Body of pancreas (tissue), 4 donors: ENCODE results near the gene NDRG3. TPM values are rescaled to one million over a fixed set of nuclear protein-coding genes. Genes with fewer than 3 reads are reported as not detected.

ENCODE experiments used
- ATAC-seq: fragments of 150-250 bp; one replicate; pipeline ENCODE4 v1.9.1; 2016
- DNase-seq, 4 donors: peaks; one replicate each; pipeline ENCODE4 v3.0.0-alpha.2; 2019
- H3K27ac ChIP-seq, 4 donors: fragments of 200-600 bp; sonication (generic); 1 replicate in 3 of 4; 2 replicates in 1 of 4; pipeline versions ENCODE4 v1.5.1 to v1.6.1; 2016 to 2019; ENCODE audit warnings: mild to moderate bottlenecking in 1 of 4, mixed read lengths in 1 of 4, moderate library complexity in 1 of 4
- H3K27me3 ChIP-seq, 2 donors: fragments of 200-600 bp; sonication (generic); one replicate each; pipeline ENCODE4 v1.6.0; 2016; ENCODE audit warnings: mild to moderate bottlenecking in 1 of 2
- H3K36me3 ChIP-seq, 2 donors: fragments of 200-600 bp; sonication (generic); replicated peaks in 1 of 2; 2 replicates each; pipeline ENCODE4 v1.5.1; 2016; ENCODE audit warnings: low read depth in 2 of 2; ENCODE audit not compliant: insufficient read depth in 1 of 2
- H3K4me1 ChIP-seq: fragments of 200-600 bp; sonication (generic); one replicate; pipeline ENCODE4 v1.6.0; 2016
- H3K4me3 ChIP-seq, 2 donors: fragments of 200-600 bp; sonication (generic); 1 replicate in 1 of 2; 2 replicates in 1 of 2; pipeline ENCODE4 v1.5.1; 2016 to 2019
- H3K9me3 ChIP-seq, 3 donors: fragments of 200-600 bp; sonication (generic); 1 replicate in 2 of 3; 2 replicates in 1 of 3; pipeline ENCODE4 v1.5.1; 2016
- POLR2A ChIP-seq, 3 donors: fragments of 450-650 bp; IDR thresholded peaks; one replicate each; pipeline ENCODE4 v1.6.1; 2016; ENCODE audit warnings: antibody characterized with exemption in 3 of 3, mild to moderate bottlenecking in 2 of 3
- WGBS, 2 donors: methylation state at CpG; one replicate each; pipeline ENCODE4 v1.1.5; 2017; 5-methylcytosine and 5-hydroxymethylcytosine counted together
- intact Hi-C: fragments of 100-400 bp; cut with DNase I; formaldehyde crosslinking; loops from one replicate; pipeline ENCODE4 v1.15.1; 2023
- total RNA-seq, 2 donors: library from RNA; depleted of rRNA; stranded (reverse); fragments of >200 nt; gene quantifications; one replicate each; pipeline ENCODE4 v1.1.0, GENCODE V29; 2016
- TF ChIP-seq, protein P1 (sequence below), 7 experiments: fragments of 450-650 bp in 4 of 7; fragments of 200-600 bp in 3 of 7; sonication (generic) in 3 of 7; IDR thresholded peaks; one replicate each; pipeline ENCODE4 v1.5.1; 2016 to 2019; ENCODE audit warnings: antibody characterized with exemption in 7 of 7

The NDRG3 gene
- total RNA-seq, 2 donors from 2014 or later: 9.2 to 11.9 TPM

DNA sequence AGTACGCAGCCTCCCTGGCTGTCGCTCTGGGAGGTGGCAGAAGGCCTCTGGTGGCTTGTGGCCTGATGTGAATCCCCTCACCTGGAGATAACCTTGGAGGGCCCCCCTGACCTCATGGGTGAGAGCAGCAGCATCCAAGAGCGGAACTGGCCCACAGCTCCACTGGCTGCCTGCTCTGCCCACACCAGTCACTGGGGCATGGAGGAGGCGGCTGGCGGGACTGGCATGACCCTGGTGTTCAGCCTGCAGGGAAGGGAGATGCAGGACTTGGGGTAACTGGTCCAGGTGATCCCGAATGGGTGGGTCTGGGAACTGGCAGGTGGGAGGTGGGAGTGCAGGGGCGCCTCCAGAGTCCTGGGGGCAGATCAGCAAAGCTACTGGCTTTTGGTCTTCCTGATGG lies 38.2 kb upstream of the NDRG3 start:
- Histone ChIP-seq H3K4me3 (no peak overlapping the region), H3K9me3 (no peaks in the 10 kb centered on the region), H3K27me3 (no peaks in the 10 kb centered on the region), H3K27ac (no peak overlapping the region), H3K4me1 (no peaks in the 10 kb centered on the region), H3K36me3 (no peaks in the 10 kb centered on the region)
- DNase-seq (no peak), ATAC-seq (no peak)
- WGBS, 2 donors: 93 to 100% methylated on average over 1 to 7 of the region's 7 CpGs
- intact Hi-C loops: no loop called here
- TF ChIP-seq, protein P1, sequence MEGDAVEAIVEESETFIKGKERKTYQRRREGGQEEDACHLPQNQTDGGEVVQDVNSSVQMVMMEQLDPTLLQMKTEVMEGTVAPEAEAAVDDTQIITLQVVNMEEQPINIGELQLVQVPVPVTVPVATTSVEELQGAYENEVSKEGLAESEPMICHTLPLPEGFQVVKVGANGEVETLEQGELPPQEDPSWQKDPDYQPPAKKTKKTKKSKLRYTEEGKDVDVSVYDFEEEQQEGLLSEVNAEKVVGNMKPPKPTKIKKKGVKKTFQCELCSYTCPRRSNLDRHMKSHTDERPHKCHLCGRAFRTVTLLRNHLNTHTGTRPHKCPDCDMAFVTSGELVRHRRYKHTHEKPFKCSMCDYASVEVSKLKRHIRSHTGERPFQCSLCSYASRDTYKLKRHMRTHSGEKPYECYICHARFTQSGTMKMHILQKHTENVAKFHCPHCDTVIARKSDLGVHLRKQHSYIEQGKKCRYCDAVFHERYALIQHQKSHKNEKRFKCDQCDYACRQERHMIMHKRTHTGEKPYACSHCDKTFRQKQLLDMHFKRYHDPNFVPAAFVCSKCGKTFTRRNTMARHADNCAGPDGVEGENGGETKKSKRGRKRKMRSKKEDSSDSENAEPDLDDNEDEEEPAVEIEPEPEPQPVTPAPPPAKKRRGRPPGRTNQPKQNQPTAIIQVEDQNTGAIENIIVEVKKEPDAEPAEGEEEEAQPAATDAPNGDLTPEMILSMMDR (IDR thresholded peaks at IDR 0.05): no peak
- TF ChIP-seq POLR2A (IDR thresholded peaks at IDR 0.05): no peak

- DNase-seq (no peak), ATAC-seq (no peak)
- intact Hi-C loops: no loop called here
- TF ChIP-seq, protein P1 (IDR thresholded peaks at IDR 0.05): no peak
- Histone ChIP-seq H3K4me3 (no peak overlapping the region), H3K27ac (no peak overlapping the region), H3K9me3 (no peaks in the 10 kb centered on the region), H3K4me1 (no peaks in the 10 kb centered on the region), H3K27me3 (no peaks in the 10 kb centered on the region), H3K36me3 (no peaks in the 10 kb centered on the region)
- WGBS, 2 donors: 60 to 62% methylated on average over 6 of the region's 6 CpGs
These were observed 33.8 kb upstream of the NDRG3 start for GRCh38 chr20:36779656-36780025.

DNA sequence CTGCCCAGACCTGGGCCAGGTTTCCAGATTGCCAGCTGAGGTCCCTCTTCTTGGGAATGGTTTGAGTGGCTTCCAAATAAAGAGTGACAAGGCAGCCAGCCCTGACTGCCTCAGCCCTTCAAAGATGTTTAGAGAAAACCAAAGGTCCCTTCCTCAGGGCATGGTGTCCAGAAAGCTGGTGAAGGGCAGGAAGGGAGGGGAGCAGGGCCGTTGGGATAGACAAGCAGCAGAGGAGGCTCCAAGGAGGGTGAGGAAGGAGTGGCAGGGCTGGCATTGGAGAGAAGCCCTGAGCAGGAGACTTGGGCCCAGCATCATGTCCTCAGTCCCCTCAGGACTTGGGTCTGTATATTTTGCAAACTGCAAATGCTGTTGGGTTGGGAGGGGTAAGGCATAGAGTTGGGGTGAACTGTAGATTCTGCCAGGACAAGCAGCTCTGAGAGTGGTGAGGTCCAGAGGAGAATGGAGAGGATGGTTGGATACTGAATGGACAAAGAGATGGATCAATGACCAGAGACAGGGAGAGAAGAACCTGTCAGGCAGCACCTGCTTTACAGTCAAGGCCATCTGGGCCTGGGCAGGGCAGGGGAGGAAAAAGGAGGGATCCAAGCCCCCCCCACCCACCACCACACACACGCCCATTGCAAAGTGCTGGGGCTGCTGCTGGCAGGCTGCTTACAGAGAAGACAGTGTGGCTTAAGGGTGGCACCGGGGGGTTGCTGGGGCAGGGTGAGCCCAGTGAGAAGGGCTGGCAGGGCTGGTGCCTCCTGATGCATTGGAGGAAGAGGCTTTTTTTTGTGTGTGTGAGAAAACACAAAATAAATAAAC lies 33.2 kb upstream of the NDRG3 start:
- H3K9me3 ChIP-seq: no peaks in the 10 kb centered on the region
- WGBS, 2 donors: 42 to 56% methylated on average over 3 of the region's 3 CpGs
- no peaks in the 10 kb centered on the region for H3K27me3 ChIP-seq
- no peaks in the 10 kb centered on the region for H3K36me3 ChIP-seq
- H3K27ac ChIP-seq: no peak overlapping the region
- no peak for ATAC-seq
- intact Hi-C loops: no loop called here
- TF ChIP-seq POLR2A (IDR thresholded peaks at IDR 0.05): no peak
- TF ChIP-seq, protein P1 (IDR thresholded peaks at IDR 0.05): no peak
- no peak for DNase-seq
- no peak overlapping the region for H3K4me3 ChIP-seq
- peaks cover 4% of the 10 kb centered on the region for H3K4me1 ChIP-seq

- no peak for ATAC-seq
- no peak for DNase-seq
- intact Hi-C loops: no loop called here
- no peaks in the 10 kb centered on the region for H3K9me3 ChIP-seq
- WGBS, 2 donors: 83 to 84% methylated on average over 2 to 3 of the region's 3 CpGs
- H3K27me3 ChIP-seq: no peaks in the 10 kb centered on the region
- TF ChIP-seq, protein P1 (IDR thresholded peaks at IDR 0.05): no peak
- no peak for TF ChIP-seq POLR2A (IDR thresholded peaks at IDR 0.05)
- no peak overlapping the region for H3K27ac ChIP-seq
- H3K36me3 ChIP-seq: no peaks in the 10 kb centered on the region
- H3K4me1 ChIP-seq: peaks cover 12% of the 10 kb centered on the region
- H3K4me3 ChIP-seq: no peak overlapping the region
These were observed 31.7 kb upstream of the NDRG3 start for GRCh38 chr20:36777576-36777975.

DNA sequence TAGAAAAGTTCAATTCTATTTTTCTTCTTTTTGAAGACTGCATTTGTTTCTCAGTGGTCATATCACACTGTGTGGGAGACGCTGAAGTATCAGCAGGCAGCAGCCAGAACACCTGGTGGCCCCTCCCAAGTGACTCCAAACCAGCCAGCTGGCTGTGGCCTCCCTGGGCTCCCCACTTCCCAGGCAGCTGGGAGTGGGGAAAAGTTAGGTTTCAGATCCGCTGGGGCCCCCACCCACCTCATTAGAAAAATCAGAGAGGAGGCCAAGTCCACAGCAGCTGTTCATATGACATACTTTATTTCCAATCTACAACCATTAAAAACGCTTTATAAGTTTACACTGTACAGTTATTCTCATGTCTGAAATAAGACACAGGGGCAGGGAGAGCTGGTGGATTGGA lies 31.3 kb upstream of the NDRG3 start:
- no peaks in the 10 kb centered on the region for H3K27me3 ChIP-seq
- intact Hi-C loops: no loop called here
- no peaks in the 10 kb centered on the region for H3K9me3 ChIP-seq
- 65 to 75% methylated on average over 3 of the region's 3 CpGs for WGBS, 2 donors
- DNase-seq: no peak
- peaks cover 15% of the 10 kb centered on the region for H3K4me1 ChIP-seq
- no peaks in the 10 kb centered on the region for H3K36me3 ChIP-seq
- TF ChIP-seq, protein P1 (IDR thresholded peaks at IDR 0.05): no peak
- no peak for TF ChIP-seq POLR2A (IDR thresholded peaks at IDR 0.05)
- no peak overlapping the region for H3K4me3 ChIP-seq
- no peak for ATAC-seq
- no peak overlapping the region for H3K27ac ChIP-seq
